HG02938 (cell line): Measurements from ENCODE around the gene ELF3.
"Not testable (repeated sequence)": the region's sequence is repeated elsewhere in the genome, so short reads cannot be mapped to it uniquely, and the experiment has no call there.

Experiments
- ATAC-seq: cut with Tn5 transposase; IDR thresholded peaks from one replicate; pipeline ENCODE4 v1.9.1; 2021; ENCODE audit warnings: mild to moderate bottlenecking, moderate library complexity; ENCODE audit not compliant: unreplicated experiment

ELF3 gene

DNA sequence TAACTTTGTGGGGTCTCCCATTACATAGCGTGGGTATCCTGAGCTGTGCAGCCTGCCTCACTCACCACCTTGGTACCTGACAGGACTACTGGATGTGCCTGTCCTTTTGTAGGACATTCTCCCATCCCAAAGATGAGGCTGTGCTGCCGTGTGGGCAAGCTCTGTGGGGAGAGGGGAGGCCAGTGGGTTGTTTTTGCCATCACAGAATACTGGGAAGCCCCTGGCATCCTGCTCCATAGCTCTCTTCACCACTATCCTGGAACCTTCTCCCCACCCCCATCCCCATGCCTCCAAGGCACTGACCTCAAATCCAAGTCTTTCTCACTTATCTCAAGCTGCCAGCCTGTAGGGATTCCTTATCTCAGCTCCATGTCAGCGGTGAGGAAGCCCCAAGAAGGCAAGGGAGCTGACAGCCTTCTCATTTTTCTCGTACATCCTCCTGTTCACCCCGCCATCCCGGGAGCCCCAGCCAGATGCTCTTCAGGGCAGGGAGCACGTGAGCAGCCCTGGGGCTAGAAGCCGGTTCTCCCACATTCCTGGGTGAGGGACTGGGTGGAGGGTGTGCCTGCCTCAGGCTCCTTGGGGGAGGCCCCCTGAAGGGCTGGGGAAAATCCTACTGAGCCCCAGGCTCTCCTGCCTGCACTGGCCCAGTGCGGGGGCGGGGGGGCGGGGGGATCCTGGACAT, 2.4 kb upstream of the ELF3 start:
- no peak for ATAC-seq

DNA sequence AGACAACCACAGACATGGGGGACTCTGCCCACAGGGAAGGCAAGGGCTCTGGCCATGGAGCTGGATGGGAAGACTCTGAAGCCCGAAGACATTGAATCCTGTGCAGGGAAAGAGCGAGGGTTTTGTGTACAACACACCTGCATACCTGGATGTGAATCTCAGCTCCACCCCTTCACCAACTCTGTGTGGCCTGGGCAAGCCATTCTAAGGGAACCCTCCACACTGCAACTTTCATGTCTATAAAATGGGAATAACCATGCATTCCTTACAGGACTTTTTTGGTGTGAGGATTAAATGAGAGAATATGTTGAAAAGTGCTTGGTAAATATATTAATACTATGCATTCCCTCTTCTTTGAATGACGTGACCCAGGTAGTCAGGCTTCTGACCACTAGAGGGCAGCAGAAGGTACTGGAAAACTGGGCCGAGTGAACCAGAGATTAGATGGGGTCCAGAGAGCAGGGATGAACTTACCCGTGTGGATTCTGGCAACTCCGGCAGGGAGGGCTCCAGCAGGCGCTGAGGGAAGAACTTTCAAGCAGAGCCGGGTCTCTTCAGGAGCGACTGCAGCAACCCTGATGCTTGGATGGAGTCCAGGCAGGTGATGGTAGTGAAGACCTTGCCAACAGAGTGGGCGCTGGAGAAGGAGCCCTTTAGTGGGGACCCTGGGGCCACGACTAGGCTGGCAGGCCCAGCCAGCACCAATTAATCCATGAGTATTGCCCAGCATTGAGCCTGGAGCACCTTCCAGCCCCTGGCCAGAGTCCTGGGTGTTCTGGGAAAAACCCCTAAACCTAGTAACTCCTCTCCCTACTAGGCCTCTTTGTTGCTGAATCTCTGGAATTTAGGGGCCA, 834 bp upstream of the ELF3 start:
- ATAC-seq, result no peak

DNA sequence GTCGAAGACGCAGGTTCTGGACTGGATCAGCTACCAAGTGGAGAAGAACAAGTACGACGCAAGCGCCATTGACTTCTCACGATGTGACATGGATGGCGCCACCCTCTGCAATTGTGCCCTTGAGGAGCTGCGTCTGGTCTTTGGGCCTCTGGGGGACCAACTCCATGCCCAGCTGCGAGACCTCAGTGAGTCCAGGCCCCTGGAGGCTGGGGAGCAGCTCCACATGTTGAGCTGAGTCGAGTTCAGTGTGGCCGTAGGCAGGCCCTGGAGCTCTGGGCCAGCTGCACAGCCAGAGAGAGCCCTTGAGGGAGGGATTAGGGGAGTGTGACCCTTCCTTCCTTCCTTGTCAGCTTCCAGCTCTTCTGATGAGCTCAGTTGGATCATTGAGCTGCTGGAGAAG, 1.6 kb downstream of the ELF3 start:
- no peak for ATAC-seq

DNA sequence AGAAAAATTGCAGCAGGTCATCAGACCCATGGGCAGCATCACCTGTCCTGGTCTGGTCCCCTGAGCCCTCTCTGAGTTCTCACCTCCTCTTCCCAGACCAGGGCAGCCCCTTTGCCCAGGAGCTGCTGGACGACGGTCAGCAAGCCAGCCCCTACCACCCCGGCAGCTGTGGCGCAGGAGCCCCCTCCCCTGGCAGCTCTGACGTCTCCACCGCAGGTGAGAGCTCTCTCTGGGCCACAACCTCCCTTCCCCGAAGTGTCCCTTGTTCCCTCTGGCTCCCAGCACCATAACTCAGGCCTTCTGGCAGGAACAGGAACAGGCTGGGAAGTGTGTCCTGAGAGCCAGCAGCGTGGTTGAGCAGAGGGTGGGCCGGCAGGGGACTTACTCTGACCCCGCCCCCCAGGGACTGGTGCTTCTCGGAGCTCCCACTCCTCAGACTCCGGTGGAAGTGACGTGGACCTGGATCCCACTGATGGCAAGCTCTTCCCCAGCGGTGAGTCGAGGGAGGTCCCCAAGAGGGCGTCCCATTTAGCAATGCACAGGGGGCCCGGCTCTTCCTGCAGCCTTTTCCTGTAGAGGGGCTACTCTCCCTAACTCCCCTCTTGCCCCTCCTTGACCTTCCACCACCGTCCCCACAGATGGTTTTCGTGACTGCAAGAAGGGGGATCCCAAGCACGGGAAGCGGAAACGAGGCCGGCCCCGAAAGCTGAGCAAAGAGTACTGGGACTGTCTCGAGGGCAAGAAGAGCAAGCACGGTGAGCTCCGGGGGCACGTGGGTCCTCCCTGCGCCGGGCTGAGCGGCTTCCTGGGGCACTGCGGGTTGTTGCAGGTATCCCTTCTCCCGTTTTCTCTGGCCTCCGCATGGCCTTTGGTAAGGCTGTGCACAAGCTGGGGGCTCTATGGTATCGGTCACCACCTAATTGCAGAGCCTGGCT, 2.4 kb downstream of the ELF3 start:
- no peak for ATAC-seq

DNA sequence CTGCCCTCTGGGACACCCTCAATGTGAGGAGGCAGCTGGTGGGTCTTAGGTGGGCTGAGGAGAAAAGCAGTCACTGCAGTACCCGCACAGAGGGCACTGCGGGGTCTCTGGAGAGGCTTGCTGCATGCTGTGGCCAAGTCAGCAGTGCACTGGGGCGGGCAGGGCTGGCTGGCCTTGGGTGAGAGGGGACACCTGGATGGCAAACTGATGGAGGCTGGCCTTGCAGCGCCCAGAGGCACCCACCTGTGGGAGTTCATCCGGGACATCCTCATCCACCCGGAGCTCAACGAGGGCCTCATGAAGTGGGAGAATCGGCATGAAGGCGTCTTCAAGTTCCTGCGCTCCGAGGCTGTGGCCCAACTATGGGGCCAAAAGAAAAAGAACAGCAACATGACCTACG, 3.2 kb downstream of the ELF3 start:
- ATAC-seq, result no peak

DNA sequence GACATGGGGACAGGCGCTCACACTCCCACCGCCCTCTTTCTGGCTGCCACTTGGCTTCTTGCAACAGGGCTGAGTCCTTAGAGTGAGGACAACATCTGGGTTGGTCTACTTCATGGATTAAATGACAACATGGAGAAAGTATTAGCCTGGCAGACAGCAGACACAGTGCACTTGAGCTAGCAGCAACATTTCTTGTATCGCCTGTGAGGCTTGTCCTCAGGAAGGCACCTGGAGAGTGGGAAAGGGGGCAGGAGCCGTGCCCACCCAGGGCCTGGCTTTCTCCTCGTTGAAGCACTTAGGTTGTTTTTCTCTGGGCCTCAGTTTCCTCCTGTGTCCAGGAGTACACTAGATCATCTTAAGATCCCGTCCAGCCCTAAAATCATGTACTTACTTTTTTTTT, 3.7 kb downstream of the ELF3 start:
- no peak for ATAC-seq

DNA sequence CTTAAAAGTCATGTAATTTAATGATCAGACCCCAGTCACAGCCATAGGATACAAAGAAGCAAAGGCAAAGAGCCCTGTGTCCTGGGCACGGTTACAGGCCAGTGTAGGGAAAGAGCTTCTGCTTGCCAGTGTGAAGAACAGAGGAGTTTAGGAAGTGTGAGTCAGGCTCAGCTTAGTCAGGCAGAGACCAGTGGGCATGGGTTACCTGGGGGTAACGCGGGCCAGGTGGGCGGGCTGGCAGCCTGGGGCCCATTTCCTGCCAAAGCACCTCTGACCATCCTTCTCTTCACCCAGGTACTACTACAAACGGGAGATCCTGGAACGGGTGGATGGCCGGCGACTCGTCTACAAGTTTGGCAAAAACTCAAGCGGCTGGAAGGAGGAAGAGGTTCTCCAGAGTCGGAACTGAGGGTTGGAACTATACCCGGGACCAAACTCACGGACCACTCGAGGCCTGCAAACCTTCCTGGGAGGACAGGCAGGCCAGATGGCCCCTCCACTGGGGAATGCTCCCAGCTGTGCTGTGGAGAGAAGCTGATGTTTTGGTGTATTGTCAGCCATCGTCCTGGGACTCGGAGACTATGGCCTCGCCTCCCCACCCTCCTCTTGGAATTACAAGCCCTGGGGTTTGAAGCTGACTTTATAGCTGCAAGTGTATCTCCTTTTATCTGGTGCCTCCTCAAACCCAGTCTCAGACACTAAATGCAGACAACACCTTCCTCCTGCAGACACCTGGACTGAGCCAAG, 4.7 kb downstream of the ELF3 start:
- no peak for ATAC-seq

DNA sequence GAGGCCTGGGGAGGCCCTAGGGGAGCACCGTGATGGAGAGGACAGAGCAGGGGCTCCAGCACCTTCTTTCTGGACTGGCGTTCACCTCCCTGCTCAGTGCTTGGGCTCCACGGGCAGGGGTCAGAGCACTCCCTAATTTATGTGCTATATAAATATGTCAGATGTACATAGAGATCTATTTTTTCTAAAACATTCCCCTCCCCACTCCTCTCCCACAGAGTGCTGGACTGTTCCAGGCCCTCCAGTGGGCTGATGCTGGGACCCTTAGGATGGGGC, 5.2 kb downstream of the ELF3 start:
- no peak for ATAC-seq

DNA sequence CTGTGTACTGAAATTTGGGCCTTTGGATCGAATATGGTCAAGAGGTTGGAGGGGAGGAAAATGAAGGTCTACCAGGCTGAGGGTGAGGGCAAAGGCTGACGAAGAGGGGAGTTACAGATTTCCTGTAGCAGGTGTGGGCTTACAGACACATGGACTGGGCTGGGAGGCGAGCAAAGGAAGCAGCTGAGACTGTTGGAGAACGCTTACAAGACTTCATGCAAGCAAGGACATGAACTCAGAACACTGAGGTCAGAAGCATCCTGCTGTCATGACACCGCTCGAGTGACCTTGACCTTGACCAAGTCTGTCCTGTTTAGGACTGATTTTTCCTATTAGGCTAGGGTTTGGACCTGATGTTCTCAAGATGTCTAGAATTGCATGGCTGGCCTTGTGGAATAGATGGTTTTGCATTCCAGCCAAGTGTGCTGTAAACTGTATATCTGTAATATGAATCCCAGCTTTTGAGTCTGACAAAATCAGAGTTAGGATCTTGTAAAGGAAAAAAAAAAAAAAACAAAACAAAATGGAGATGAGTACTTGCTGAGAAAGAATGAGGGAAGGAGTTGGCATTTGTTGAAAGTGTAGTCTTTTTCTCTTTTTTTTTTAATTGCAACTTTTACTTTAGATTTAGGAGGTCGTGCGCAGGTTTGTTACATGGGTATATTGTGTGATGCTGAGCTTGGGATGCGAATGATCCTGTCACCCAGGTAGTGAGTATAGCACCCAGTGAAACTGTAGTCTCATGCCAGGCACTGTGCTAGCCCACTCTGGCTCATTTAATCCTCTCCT, 5.8 kb downstream of the ELF3 start:
- no peak for ATAC-seq

DNA sequence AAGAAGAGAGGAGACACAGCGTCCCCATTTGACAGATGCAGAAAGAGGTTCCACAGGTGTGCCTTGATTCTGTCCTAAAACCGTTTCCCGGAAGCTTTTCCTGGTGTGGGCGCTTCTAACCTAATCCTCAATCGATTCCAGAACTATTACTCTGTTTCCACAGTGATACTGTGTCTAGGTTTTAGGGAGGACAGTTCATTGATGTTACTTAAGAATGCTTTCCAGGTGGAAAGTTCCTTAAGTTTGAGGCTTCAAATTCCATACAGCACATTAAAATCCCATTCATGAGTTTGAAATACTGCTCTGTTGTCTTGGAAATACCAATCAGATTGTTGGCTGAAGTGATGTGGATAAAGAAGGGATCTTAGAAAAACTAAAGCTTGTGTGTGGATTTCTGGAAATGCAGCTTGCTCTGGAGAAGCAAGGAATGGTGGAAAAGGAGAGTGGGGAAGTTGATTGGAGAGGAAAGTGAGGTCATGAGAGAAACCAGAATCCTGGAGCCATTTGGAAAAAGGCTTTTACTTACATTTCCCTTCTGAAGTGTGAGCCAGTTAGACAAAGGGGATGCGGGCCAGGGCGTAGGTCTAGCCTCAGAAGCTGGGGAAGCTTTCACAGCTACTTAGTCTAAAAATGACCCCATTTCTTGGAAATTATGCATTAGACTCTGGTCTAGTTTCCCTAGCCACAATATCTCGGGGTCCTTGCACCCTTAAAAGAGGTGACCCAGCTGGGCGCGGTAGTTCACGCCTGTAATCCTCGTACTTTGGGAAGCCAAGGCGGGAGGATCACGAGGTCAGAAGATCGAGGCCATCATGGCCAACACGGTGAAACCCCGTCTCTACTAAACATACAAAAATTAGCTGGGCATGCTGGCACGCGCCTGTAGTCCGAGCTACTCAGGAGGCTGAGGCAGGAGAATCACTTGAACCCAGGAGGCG, 6.7 kb downstream of the ELF3 start:
- ATAC-seq, result no peak

DNA sequence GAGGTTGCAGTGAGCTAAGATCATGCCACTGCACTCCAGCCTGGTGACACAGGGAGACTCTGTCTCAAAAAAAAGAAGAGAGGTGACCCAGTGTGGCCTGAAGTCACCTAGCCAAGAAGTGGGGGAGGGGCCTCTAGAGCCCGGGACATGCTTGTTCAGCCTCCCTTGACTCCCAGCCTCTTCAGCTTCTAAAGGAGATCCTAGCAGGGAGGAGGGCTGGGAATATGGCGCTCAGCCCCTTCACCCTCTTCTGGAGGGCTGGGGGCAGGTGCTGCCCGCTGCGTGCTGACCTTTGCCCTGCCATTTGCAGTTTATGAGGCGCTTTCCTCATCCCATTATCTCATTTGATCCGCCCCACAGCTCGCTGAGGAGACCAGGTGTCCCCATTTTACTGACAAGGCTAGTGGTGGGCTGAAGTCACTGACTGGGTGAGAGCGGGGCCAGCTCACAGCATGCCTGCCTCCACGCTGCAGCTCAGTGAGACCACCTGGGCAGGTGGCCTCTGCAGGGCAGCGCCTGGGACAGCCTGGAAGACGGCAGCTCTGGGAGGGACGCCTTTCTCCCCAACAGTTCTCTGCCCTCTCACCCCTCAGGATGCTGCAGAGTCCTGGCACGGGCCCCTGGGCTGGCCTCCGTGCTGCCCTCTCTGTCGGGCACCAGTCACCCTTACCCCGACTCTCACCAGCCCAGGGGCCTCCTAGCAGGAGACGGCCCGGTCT, 7.5 kb downstream of the ELF3 start:
- ATAC-seq, result no peak

DNA sequence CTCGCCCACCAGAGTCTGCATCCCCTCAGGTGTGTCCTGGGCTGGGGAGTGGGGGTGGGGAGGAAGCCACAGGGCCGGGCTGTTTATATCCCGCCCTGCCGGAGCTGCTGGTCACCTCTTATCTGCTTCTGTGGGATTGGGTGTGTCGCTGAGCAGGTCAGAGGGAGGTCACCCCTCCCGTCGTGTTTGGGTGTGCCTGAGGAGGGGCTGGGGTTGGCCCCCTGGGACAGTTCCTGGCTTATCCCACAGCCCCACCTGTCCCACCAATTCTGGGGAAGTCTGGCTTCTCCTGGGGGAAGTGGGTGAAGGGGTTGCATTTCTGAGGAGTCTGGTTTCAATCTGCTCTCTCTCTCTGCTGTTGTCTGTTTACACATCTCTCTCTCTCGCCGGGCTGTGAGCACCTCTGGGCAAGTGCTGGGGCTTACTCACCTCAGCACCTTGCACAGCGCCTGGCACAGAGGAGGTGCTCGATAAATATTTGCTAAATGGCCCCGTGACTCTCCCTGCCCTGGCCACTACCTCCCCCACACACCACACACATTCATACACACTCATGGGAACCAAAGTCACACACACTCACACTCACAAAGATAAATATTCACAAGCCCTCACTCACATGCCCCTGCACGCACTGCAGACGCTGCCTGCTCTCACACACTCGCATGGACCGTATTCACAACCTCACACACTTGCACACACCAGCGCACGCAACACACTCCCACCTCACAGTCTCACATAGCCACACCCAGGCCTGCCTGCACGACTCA, 8.3 kb downstream of the ELF3 start:
- ATAC-seq, result no peak

DNA sequence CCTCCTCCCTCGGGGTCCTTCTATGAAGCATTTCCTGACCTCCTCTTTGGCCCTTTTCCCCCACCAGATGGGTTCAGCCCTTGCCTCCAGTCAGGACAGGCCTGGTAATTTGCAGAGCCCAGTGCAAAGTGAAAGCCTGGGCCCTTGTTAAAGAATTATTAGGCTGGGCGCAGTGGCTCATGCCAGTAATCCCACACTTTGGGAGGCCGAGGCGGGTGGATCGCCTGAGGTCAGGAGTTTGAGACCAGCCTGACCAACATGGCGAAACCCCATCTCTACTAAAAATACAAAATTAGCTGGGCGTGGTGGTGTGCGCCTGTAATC, 8.8 kb downstream of the ELF3 start:
- ATAC-seq, result not testable (repeated sequence)

DNA sequence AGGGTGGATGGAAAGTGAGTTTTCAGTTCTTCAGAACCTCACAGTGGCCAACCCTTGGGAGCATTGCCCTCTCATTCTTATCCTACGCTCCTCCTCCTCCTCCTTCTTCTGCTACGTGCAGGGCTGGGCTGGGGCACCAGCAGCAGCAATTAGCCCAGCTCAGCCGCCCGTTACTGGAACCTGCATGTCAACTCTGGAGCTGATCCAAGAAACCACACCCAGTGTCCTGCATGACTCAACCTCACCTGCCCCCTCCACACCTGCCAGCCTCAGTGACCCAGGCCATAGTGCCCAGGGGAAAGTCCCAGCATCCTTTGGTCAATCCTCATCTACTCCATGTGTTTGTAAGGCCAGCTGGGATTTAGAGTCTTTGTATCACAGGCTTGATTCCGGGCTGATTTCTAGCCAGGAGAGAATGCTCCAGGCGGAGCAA, 12.6 kb downstream of the ELF3 start:
- no peak for ATAC-seq

DNA sequence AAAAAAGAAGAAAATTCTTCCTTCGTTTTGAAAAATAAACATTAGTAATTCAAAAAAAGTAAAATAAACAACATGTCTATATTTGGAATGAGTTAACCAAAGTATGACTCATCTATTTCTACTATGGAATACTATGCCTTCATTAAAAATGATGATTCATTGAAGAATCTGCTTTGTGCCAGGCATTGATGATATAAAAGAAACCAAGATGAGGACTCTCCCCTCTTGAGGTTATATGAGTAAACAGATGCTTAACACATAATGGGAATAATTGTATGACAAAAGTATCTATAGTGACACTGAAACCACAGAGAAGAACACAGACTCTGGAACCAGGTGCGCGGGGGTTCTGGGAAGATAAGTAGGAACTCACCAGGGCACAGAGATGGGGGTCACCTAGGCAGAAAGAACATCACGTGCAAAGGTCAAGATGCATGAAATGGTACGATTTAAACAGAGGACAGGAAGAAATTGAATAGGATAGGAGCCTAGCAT, 18.8 kb downstream of the ELF3 start:
- no peak for ATAC-seq

DNA sequence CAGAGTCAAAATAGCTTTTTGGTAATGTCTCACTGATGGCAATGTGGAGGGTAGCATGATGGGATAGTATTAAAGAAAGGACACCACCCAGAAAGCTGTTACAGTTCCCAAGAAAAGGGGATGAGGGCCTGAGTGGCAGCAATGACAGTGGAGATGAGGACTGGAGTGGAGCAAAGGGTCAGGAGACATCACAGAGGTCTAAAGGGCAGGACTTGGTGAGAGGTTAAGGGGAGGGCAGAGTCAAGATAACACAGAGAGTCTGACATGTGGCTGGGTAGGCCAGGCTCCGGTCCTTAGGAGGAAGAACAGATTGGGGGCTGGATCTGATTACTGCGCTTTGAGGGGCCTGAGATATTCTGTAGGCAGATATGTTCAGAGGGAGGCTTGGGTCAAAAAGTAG, 19.3 kb downstream of the ELF3 start:
- ATAC-seq, result no peak

DNA sequence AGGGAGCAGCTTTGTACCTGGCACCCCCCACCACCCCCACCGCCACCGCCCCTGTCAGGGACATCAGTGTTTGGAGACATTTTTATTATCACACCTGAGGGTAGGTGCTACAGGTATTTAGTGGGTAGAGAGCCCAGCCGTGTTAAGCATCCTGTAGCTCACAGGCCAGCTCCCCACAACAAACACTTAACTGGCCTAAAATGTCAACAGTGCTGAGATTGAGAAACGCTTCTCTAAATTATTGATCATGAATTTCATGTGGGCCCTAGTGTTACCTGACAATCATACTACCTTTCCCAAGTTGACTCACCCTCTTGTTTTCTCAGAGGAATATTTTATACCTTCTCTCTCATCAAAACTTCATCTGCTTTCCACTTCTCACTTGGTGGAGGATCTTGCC, 21.4 kb downstream of the ELF3 start:
- ATAC-seq, result no peak
